Naive thymus-derived CD8-positive, alpha-beta T cell (primary cell): Measurements from ENCODE around the gene FTSJ1. TPM values are rescaled to one million over a fixed set of nuclear protein-coding genes. Genes with fewer than 3 reads are reported as not detected.

ENCODE experiments used
- ATAC-seq, 2 donors: fragments of 150-1000 bp; cut with Tn5 transposase in 1 of 2; sonication (Bioruptor Pico), chemical (Tn5 transposase) in 1 of 2; 1 replicate in 1 of 2; 2 replicates in 1 of 2; pipeline ENCODE4 v1.10.0; 2021; ENCODE audit warnings: mild to moderate bottlenecking in 2 of 2, moderate library complexity in 2 of 2
- POLR2A ChIA-PET: fragments of 350-600 bp; sonication (Branson Sonifier 250); formaldehyde crosslinking; loops from one replicate; lab custom pipeline; 2021; ENCODE audit warnings: antibody characterized with exemption; lab: Charles Lee
- DNase-seq, 10 donors: peaks; one replicate each; pipeline versions ENCODE4 v3.0.0 to v3.0.0-alpha.2; 2020 to 2022
- H3K27ac Mint-ChIP-seq, 10 donors: one replicate each; pipeline ENCODE4 v1.8.0; 2020 to 2022; ENCODE audit warnings: mild to moderate bottlenecking in 10 of 10, mixed read lengths in 10 of 10, moderate library complexity in 4 of 10, inconsistent platforms in 1 of 10
- H3K27me3 Mint-ChIP-seq, 5 donors: one replicate each; pipeline ENCODE4 v1.8.0; 2021 to 2022; ENCODE audit warnings: mixed read lengths in 5 of 5
- H3K36me3 Mint-ChIP-seq, 3 donors: one replicate each; pipeline ENCODE4 v1.8.0; 2020 to 2022; ENCODE audit warnings: mixed read lengths in 3 of 3, mild to moderate bottlenecking in 2 of 3, inconsistent platforms in 1 of 3
- H3K4me1 Mint-ChIP-seq, 4 donors: one replicate each; pipeline ENCODE4 v1.8.0; 2021 to 2022; ENCODE audit warnings: mixed read lengths in 4 of 4
- H3K4me3 Mint-ChIP-seq, 10 donors: one replicate each; pipeline ENCODE4 v1.8.0; 2020 to 2022; ENCODE audit warnings: mild to moderate bottlenecking in 10 of 10, mixed read lengths in 10 of 10, moderate library complexity in 6 of 10, inconsistent platforms in 1 of 10
- H3K9me3 Mint-ChIP-seq, 9 donors: one replicate each; pipeline ENCODE4 v1.8.0; 2020 to 2022; ENCODE audit warnings: mixed read lengths in 9 of 9, mild to moderate bottlenecking in 3 of 9, inconsistent platforms in 1 of 9, moderate library complexity in 1 of 9
- polyA plus RNA-seq, 3 donors: library from polyadenylated mRNA; unstranded; fragments of 300-500 nt; fragmentation: Illumina TruSeq; gene quantifications; one replicate each; pipeline ENCODE4 v1.2.3, GENCODE V29; 2021
- total RNA-seq, 8 experiments: library from RNA in 2 of 8; stranded (reverse) in 2 of 8; gene quantifications; one replicate each; pipeline ENCODE4 v1.2.3 and lab custom pipeline; 2021 to 2026

The FTSJ1 gene
- total and polyA plus RNA-seq, 5 experiments from 2014 or later = 50.6 to 63.4 (median 61.5) TPM

DNA sequence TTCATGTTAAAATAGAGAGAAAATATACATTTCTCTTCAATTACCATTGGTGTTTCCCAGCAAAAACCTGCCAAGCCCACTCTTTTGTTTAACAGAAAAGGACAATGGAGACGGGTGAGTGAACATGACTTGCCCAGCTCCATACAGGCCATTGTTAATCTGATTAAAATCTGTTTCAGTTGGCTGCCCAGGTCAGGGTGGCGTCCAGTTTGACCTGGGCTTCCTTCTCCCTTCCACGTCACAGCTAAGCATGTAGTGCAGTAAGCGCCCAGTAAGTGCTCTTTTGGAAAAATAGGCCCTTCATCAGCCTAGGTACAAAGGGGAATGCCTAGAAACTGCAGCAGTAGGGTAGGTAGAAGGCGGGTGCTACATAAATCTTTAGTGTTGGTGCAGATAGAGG lies 31.2 kb downstream of the FTSJ1 start:
- Mint-ChIP-seq H3K9me3 (no peaks in the 10 kb centered on the region), H3K36me3 (no peaks in the 10 kb centered on the region), H3K27me3 (no peaks in the 10 kb centered on the region), H3K4me1 (peaks cover 13 to 28% (median 22%) of the 10 kb centered on the region in 4 donors), H3K4me3 (peak overlapping the region in 6 of 10 donors; percentile 8 to 84 (median 59)), H3K27ac (peak overlapping the region in 3 of 10 donors; percentile 11 to 73 (median 60))
- DNase-seq (no peak), ATAC-seq (no peak)
- POLR2A ChIA-PET = interaction anchor here (0.6 to 1.4 kb wide), 2 partner anchors 26 to 35 kb away, joined by 3 to 5 read pairs; no protein-coding TSS in a partner anchor

DNA sequence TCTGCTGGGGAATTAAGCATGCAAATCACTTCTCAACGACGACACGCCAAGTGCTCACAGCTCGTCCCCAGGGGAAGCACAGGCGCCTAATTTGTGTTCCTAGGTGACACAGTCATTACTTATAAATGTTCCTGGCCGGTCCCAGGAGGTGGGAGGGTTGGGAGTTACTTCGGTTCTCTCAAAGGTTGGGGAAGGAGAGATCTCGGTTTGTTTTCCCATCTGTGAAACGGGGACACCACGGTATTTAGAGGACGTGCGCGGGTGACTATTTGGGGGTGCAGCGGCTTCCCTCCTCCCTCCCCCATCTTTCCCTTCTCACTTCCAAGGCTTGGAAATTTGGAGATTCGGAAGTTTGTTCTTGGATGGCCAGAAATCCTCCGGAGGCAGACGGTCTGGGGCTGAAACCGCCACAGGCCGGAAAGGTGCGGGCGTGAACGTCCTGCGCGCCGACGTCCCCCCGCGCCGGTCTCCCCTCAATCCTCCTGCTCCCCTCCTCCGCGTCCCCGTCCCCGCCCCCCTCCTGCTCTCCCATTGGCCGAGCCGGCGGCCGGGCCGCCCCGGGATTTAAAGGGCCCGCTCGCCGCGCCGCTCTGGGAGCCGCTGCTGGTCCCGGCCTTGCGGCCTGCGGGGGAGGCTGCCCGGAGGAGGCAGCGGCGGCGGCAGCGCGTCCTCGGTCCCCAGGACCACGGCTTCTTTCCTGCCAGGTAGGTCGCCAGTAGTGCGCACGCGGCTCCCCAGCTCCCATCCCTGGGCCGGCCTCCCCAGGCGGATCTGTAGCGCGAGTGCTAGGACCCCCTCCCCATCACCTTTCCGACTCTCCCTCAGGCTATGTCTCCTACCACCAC lies 32.6 kb downstream of the FTSJ1 start, which contains the start of gene PORCN:
PORCN (plus strand) TSS at position 593 of the 845 bp plus-strand sequence. CDS start 829 bp downstream, outside the sequence.
- peak; percentile 94 to 96 for ATAC-seq
- peak; percentile 61 to 89 (median 71) for DNase-seq
- POLR2A ChIA-PET = interaction anchor here (0.8 to 1.7 kb wide), 4 partner anchors 28 to 65 kb away, joined by 3 to 6 read pairs (median 4); partner anchors contain the start of genes RBM3 and TBC1D25
- Mint-ChIP-seq H3K4me1 (peaks cover 13 to 31% (median 22%) of the 10 kb centered on the region in 4 donors), H3K27me3 (no peaks in the 10 kb centered on the region), H3K4me3 (peak within 1 kb of the TSS; percentile 86 to 96 (median 88)), H3K36me3 (no peaks in the 10 kb centered on the region), H3K27ac (peak within 1 kb of the TSS; percentile 83 to 96 (median 92)), H3K9me3 (no peaks in the 10 kb centered on the region)

DNA sequence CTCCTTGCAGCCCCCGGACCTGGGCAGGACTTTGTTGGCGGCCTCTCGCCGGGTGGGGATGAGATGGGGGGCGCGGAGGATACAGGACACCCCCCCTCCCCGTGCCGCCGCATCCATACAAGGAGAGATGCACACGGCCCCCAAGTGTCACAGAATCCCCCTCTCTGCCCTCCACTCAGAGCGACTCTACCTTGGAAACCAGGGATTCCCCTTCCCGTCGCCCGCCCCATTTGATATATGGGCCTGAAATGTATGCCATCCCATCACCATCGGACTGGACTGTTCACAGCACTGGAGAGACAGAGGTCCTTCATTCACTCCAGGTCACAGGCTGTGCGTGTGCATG lies 33.2 kb downstream of the FTSJ1 start:
- POLR2A ChIA-PET = interaction anchor here (1.6 to 1.7 kb wide), 2 partner anchors 30 to 31 kb away, joined by 3 to 6 read pairs; partner anchors contain the start of gene TBC1D25
- no peaks in the 10 kb centered on the region for H3K27me3 Mint-ChIP-seq
- no peaks in the 10 kb centered on the region for H3K9me3 Mint-ChIP-seq
- peaks cover 0 to 3% (median 0%) of the 10 kb centered on the region in 3 donors for H3K36me3 Mint-ChIP-seq
- peak overlapping the region; percentile 83 to 96 (median 91) for H3K27ac Mint-ChIP-seq
- DNase-seq = peak in 3 of 10 donors; percentile 6 to 19 (median 15)
- peak; percentile 22 to 56 for ATAC-seq
- H3K4me1 Mint-ChIP-seq = peaks cover 13 to 31% (median 22%) of the 10 kb centered on the region in 4 donors
- peak overlapping the region; percentile 86 to 96 (median 88) for H3K4me3 Mint-ChIP-seq

DNA sequence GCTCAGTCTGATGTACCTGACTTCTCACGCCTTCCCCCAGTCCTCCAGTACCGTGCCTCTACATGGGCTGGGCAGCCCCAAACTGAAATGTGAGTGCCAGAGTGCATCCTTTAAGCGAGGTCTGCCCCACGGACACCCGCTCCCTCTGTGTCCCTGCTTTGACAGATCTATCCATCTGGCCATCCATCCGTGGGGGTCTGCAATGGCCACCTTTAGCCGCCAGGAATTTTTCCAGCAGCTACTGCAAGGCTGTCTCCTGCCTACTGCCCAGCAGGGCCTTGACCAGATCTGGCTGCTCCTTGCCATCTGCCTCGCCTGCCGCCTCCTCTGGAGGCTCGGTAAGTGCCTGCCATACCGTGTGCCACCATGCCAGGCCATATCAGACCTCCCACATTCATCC lies 33.6 kb downstream of the FTSJ1 start:
- no peak for ATAC-seq
- no peaks in the 10 kb centered on the region for H3K27me3 Mint-ChIP-seq
- peak overlapping the region; percentile 86 to 96 (median 88) for H3K4me3 Mint-ChIP-seq

DNA sequence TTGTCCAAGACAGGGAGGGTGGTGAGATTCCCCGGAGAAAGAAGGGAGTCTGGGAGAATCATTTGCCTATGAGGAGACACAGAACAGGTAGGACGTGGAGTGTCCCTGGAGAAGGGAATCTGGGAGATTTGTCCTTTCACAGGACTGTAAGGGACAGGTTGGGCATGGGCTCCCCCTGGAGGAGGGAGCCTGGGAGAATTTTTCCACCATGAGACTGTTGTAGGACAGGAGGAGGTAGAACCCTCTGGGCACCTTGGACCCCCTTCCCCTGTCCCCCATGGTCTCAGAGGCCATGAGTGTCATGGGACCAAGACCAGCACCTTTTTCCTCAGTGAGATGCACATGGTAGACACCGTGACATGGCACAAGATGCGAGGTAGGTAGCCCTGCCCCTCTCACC lies 35.6 kb downstream of the FTSJ1 start:
- H3K9me3 Mint-ChIP-seq = no peaks in the 10 kb centered on the region
- POLR2A ChIA-PET = no interaction called here
- H3K27ac Mint-ChIP-seq = peak overlapping the region in 1 of 10 donors; percentile 72
- H3K36me3 Mint-ChIP-seq = peaks cover 0 to 15% (median 2%) of the 10 kb centered on the region in 3 donors
- H3K27me3 Mint-ChIP-seq = no peaks in the 10 kb centered on the region
- H3K4me1 Mint-ChIP-seq = peaks cover 15 to 35% (median 24%) of the 10 kb centered on the region in 4 donors
- no peak overlapping the region for H3K4me3 Mint-ChIP-seq
- no peak for ATAC-seq
- DNase-seq = no peak

More for the DNA sequence above, 33.6 kb downstream of the FTSJ1 start:
- POLR2A ChIA-PET = interaction anchor here (0.9 to 1.7 kb wide), 3 partner anchors 29 to 65 kb away, joined by 3 to 6 read pairs (median 3); partner anchors contain the start of genes RBM3 and TBC1D25
- DNase-seq = no peak
- peaks cover 13 to 31% (median 22%) of the 10 kb centered on the region in 4 donors for H3K4me1 Mint-ChIP-seq
- H3K27ac Mint-ChIP-seq = peak overlapping the region; percentile 83 to 96 (median 91)
- no peaks in the 10 kb centered on the region for H3K9me3 Mint-ChIP-seq
- H3K36me3 Mint-ChIP-seq = peaks cover 0 to 5% (median 0%) of the 10 kb centered on the region in 3 donors

DNA sequence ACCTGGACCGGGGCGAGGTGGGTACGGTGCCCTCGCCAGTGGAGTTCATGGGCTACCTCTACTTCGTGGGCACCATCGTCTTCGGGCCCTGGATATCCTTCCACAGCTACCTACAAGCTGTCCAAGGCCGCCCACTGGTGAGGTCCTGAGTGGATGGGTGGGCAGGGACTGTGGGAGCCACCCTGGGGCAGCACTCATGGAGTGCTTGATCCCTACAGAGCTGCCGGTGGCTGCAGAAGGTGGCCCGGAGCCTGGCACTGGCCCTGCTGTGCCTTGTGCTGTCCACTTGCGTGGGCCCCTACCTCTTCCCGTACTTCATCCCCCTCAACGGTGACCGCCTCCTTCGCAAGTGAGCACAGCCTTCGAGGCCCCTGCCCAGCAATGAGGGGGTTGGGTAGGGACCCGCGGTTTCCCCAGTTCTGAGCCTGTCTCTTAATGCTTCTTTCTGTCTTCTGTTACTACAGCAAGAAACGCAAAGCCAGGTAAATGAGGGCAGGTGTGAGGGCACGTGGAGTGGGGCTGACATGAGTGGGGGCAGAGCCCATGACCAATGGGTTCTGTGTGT lies 36.5 kb downstream of the FTSJ1 start:
- Mint-ChIP-seq H3K4me1 (peaks cover 17 to 38% (median 28%) of the 10 kb centered on the region in 4 donors), H3K27me3 (no peaks in the 10 kb centered on the region), H3K4me3 (no peak overlapping the region), H3K27ac (no peak overlapping the region), H3K9me3 (no peaks in the 10 kb centered on the region), H3K36me3 (peaks cover 0 to 15% (median 2%) of the 10 kb centered on the region in 3 donors)
- no peak for DNase-seq
- POLR2A ChIA-PET = no interaction called here
- ATAC-seq = no peak

DNA sequence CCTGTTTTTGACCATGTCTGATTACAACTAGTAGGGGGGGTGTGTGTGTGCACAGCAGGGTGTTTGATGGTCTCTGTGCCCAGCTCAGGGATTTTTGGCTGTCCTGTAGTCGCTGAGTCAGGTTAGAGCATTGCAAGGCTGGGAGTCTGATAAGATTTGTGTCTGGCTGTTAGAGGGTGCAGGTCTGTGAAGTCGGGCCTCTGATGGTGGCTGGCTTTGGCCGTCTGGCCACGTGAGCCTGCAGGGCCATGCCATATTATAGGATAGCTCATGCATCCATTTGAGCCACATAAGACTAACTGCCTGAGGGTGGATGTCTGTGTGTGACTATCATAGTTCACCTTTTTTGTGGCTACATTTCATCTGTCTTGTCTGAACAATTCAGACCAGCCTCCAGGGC lies 37.7 kb downstream of the FTSJ1 start:
- no peaks in the 10 kb centered on the region for H3K27me3 Mint-ChIP-seq
- DNase-seq (no peak), ATAC-seq (no peak)
- POLR2A ChIA-PET = interaction anchor here (1.0 kb wide), 1 partner anchor 11 kb away, joined by 3 read pairs; no protein-coding TSS in a partner anchor
- no peak overlapping the region for H3K27ac Mint-ChIP-seq
- H3K9me3 Mint-ChIP-seq = no peaks in the 10 kb centered on the region
- no peak overlapping the region for H3K4me3 Mint-ChIP-seq
- H3K36me3 Mint-ChIP-seq = peaks cover 0 to 15% (median 2%) of the 10 kb centered on the region in 3 donors
- peaks cover 17 to 35% (median 25%) of the 10 kb centered on the region in 4 donors for H3K4me1 Mint-ChIP-seq

DNA sequence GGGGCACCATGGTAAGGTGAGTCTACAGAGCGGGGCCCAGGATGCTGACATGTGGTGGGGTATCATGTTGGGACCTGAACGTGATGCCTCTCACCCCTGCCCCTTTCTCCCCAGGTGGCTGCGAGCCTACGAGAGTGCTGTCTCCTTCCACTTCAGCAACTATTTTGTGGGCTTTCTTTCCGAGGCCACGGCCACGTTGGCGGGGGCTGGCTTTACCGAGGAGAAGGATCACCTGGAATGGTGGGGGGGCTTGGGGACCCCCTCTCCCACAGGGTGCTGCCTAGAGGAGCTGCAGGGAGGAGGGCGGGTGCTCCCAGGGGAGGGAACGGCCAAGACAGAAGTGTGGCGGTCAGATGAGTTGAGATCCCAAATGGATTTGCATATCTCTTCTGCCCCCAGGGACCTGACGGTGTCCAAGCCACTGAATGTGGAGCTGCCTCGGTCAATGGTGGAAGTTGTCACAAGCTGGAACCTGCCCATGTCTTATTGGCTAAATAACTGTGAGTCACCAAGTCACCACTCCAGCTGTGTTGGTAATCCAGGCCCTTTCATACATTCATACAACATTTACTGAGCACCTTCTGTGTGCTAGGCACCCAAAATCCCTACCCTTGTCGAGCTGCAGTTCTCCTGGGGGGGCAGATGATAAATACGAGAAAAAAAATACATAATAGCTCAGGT lies 38.3 kb downstream of the FTSJ1 start:
- no peaks in the 10 kb centered on the region for H3K9me3 Mint-ChIP-seq
- H3K4me3 Mint-ChIP-seq = no peak overlapping the region
- no peaks in the 10 kb centered on the region for H3K27me3 Mint-ChIP-seq
- peaks cover 0 to 15% (median 2%) of the 10 kb centered on the region in 3 donors for H3K36me3 Mint-ChIP-seq
- no peak for ATAC-seq
- POLR2A ChIA-PET = interaction anchor here (1.0 kb wide), 1 partner anchor 12 kb away, joined by 3 read pairs; no protein-coding TSS in a partner anchor
- H3K27ac Mint-ChIP-seq = peak overlapping the region in 1 of 10 donors; percentile 12
- peaks cover 17 to 33% (median 26%) of the 10 kb centered on the region in 4 donors for H3K4me1 Mint-ChIP-seq
- no peak for DNase-seq

DNA sequence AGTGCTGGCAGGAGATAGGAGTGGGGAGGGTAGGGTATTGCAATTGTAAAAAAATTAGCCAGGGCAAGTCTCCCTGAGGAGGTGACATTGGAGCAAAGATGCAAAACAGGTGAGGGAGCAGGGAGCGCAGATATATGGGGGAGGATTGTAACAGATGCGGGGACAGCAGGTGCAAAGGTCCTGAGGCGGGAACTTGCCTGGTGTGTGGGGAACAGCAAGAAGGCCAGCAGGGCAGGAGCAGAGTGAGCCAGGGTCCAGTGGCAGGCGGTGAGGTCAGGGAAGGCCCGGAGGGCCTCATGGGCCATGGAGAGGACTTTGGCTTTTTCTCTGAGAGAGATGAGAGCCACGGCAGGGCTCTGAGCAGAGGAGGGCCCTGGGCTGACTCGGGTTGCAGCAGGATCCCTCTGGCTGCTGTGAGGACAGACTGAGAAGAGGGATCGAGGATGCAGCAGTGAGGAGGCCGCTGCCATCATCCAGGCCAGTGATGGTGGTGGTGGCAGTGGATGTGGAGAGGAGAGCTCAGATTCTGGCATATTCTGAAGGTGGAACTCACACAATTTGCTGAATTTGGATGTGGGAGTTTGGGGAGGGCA lies 39.0 kb downstream of the FTSJ1 start:
- peak overlapping the region in 3 of 10 donors; percentile 14 to 66 (median 47) for H3K27ac Mint-ChIP-seq
- no peak for ATAC-seq
- H3K4me1 Mint-ChIP-seq = peaks cover 12 to 35% (median 25%) of the 10 kb centered on the region in 4 donors
- H3K4me3 Mint-ChIP-seq = no peak overlapping the region
- POLR2A ChIA-PET = interaction anchor here (1.0 kb wide), 1 partner anchor 13 kb away, joined by 3 read pairs; no protein-coding TSS in a partner anchor
- DNase-seq = no peak
- no peaks in the 10 kb centered on the region for H3K27me3 Mint-ChIP-seq
- H3K36me3 Mint-ChIP-seq = peaks cover 0 to 15% (median 2%) of the 10 kb centered on the region in 3 donors
- H3K9me3 Mint-ChIP-seq = no peaks in the 10 kb centered on the region

DNA sequence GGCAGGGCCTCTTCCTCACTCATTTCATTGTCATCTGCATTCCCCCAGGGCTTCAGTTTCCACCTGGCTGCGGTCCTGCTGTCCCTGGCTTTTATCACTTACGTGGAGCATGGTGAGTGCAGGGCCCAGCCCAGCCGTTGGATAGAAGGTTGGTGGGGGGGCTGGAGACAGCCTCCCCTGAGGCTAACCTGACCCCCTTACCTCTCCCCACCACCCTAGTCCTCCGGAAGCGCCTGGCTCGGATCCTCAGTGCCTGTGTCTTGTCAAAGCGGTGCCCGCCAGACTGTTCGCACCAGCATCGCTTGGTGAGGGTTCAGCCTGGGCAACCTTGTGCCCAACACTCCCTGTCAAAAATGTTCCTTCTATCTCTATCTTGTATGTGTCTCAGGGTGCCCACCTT lies 39.8 kb downstream of the FTSJ1 start:
- Mint-ChIP-seq H3K9me3 (no peaks in the 10 kb centered on the region), H3K4me1 (peaks cover 12 to 36% (median 26%) of the 10 kb centered on the region in 4 donors), H3K4me3 (no peak overlapping the region), H3K27ac (peak overlapping the region in 2 of 10 donors; percentile 28 to 77), H3K27me3 (no peaks in the 10 kb centered on the region), H3K36me3 (peaks cover 0 to 15% (median 2%) of the 10 kb centered on the region in 3 donors)
- DNase-seq (no peak), ATAC-seq (no peak)
- POLR2A ChIA-PET = no interaction called here

DNA sequence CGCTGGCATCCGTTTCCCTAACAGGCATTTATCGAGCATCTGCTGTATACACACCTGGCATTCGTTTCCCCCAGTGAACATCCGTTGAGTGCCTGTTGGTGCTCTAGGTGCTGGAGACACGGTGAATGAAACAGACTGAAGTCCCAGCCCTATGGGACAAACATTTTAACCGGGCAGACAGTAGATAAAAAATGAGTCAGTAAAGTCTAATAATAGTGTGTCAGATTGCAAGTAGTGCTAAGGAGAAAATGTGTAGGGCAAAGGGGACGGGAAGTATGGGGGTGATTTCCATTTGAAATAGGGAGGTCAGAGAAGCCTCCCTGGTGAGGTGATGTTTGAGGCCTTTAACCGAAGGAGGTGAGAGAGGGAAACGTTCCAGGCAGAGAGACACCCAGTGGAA lies 40.3 kb downstream of the FTSJ1 start:
- H3K27ac Mint-ChIP-seq = peak overlapping the region in 3 of 10 donors; percentile 22 to 77 (median 77)
- peaks cover 13 to 37% (median 26%) of the 10 kb centered on the region in 4 donors for H3K4me1 Mint-ChIP-seq
- no peak for DNase-seq
- POLR2A ChIA-PET = no interaction called here
- ATAC-seq = no peak
- no peaks in the 10 kb centered on the region for H3K9me3 Mint-ChIP-seq
- H3K27me3 Mint-ChIP-seq = no peaks in the 10 kb centered on the region
- peaks cover 0 to 15% (median 2%) of the 10 kb centered on the region in 3 donors for H3K36me3 Mint-ChIP-seq
- peak overlapping the region in 1 of 10 donors; percentile 31 for H3K4me3 Mint-ChIP-seq
